Sigmoid colon (tissue), 4 donors: Measurements from ENCODE around the gene ZNF474.

Experiments
- CTCF ChIP-seq, 4 experiments: fragments of 450-650 bp in 3 of 4; fragments of 200-600 bp in 1 of 4; IDR thresholded peaks; one replicate each; pipeline ENCODE4 v1.5.1; 2016 to 2019; ENCODE audit warnings: antibody characterized with exemption in 4 of 4, mild to moderate bottlenecking in 3 of 4, moderate library complexity in 2 of 4
- POLR2AphosphoS5 ChIP-seq, 4 donors: sonication (generic); formaldehyde crosslinking; IDR thresholded peaks; one replicate each; pipeline ENCODE4 v1.6.1; 2017; ENCODE audit warnings: antibody characterized with exemption in 4 of 4

GRCh38 chr5:122162100-122162638, 32.8 kb downstream of the ZNF474 start:
- no peak for TF ChIP-seq CTCF (IDR thresholded peaks at IDR 0.05)
- TF ChIP-seq POLR2AphosphoS5 (IDR thresholded peaks at IDR 0.05): no peak
